BJ (cell line): Measurements from ENCODE around the gene UBL3. TPM values are rescaled to one million over a fixed set of nuclear protein-coding genes. Genes with fewer than 3 reads are reported as not detected.

Experiments used
- CTCF ChIA-PET: fragments of 350-600 bp; formaldehyde crosslinking; extraction: SDS; loops from one replicate; lab custom pipeline; 2021; ENCODE audit warnings: antibody characterized with exemption, inconsistent platforms; lab: Yijun Ruan, JAX
- POLR2A ChIA-PET: fragments of 300-600 bp; sonication (Branson Sonifier 250); formaldehyde crosslinking; extraction: SDS; loops from one replicate; lab custom pipeline; 2021; ENCODE audit warnings: antibody characterized with exemption; lab: Charles Lee
- DNase-seq: peaks from one replicate; pipeline ENCODE4 v3.0.0-alpha.2; 2011; ENCODE audit warnings: low read depth
- H3K27me3 ChIP-seq: 2 replicates; pipeline ENCODE4 v1.6.0; 2011; ENCODE audit warnings: low read length; ENCODE audit not compliant: control insufficient read depth, insufficient read depth
- H3K36me3 ChIP-seq: 2 replicates; pipeline ENCODE4 v1.5.1; 2011; ENCODE audit warnings: low read length; ENCODE audit not compliant: control insufficient read depth, insufficient read depth
- H3K4me3 ChIP-seq: 2 replicates; pipeline ENCODE4 v1.5.1; 2011; ENCODE audit warnings: low read depth, mild to moderate bottlenecking, control low read depth, low read length
- polyA minus RNA-seq: library from RNA; depleted of rRNA, polyadenylated mRNA; stranded (reverse); fragments of >200 nt; gene quantifications from 2 replicates; pipeline ENCODE4 v1.2.3, GENCODE V29; 2011; rRNA and poly(A)+ RNA removed
- polyA plus RNA-seq: library from polyadenylated mRNA; depleted of rRNA; stranded (reverse); fragments of >200 nt; gene quantifications from 2 replicates; pipeline ENCODE4 v1.2.3, GENCODE V29; 2011; rRNA removed
- TF ChIP-seq, protein P1 (sequence below): IDR thresholded peaks from 2 replicates; pipeline ENCODE4 v1.5.1; 2011; ENCODE audit warnings: low read depth, mild to moderate bottlenecking, control low read depth, inconsistent platforms, low read length, moderate library complexity; ENCODE audit not compliant: insufficient read depth

Gene UBL3, protein sequence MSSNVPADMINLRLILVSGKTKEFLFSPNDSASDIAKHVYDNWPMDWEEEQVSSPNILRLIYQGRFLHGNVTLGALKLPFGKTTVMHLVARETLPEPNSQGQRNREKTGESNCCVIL
- polyA plus RNA-seq (18.0 and 33.0 TPM in 2 replicates), polyA minus RNA-seq (12.4 and 16.7 TPM in 2 replicates)

DNA sequence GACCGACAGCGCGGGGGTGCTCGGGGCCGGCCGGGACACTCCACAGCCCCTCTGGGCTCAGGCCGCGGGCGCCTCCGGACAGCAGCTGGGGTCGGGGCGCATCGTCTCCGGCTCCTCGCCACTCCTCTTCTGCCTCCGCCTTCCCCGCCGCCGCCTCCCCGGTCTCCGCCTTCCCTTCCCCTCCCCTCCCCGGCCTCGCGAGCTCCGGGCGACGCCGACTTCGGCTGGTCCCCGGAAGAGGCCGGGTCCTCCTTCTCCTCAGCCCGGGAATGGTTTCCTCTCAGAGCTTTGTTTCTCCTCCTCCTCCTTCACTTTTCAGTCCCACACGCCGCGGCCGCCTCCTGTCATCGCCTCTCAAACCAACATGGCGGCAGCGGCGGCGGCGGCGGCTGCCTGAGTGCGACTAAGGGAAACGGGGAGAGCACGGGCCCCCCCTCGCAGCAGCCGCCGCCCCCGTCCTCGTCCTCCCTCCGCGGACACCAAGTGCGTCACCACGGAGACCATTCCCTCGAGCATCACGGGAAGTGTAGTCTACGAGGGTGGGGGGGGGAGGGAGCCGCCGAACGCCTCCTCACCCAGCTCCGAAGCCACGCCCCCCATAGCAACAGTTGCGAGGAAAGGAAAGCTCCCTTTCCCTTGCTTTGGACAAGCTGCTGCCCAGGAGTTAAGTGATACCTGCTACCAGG, at the start of gene UBL3:
TSS of gene UBL3 (minus strand) at position 405 of the 686 bp plus-strand sequence. CDS start 1,079 bp downstream, outside the sequence.
- ChIA-PET CTCF (interaction anchor here (0.6 to 7.3 kb wide), 8 partner anchors 12 to 1760 kb away, joined by 3 to 37 read pairs (median 3); no protein-coding TSS in a partner anchor), POLR2A (interaction anchor here (0.6 to 0.9 kb wide), 4 partner anchors 11 to 457 kb away, joined by 3 to 13 read pairs (median 4); partner anchors contain the start of gene KATNAL1)
- TF ChIP-seq, protein P1, sequence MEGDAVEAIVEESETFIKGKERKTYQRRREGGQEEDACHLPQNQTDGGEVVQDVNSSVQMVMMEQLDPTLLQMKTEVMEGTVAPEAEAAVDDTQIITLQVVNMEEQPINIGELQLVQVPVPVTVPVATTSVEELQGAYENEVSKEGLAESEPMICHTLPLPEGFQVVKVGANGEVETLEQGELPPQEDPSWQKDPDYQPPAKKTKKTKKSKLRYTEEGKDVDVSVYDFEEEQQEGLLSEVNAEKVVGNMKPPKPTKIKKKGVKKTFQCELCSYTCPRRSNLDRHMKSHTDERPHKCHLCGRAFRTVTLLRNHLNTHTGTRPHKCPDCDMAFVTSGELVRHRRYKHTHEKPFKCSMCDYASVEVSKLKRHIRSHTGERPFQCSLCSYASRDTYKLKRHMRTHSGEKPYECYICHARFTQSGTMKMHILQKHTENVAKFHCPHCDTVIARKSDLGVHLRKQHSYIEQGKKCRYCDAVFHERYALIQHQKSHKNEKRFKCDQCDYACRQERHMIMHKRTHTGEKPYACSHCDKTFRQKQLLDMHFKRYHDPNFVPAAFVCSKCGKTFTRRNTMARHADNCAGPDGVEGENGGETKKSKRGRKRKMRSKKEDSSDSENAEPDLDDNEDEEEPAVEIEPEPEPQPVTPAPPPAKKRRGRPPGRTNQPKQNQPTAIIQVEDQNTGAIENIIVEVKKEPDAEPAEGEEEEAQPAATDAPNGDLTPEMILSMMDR: no peak
- H3K27me3 ChIP-seq: no peaks in the 10 kb centered on the region
- peak within 1 kb of the TSS; percentile 75 for H3K4me3 ChIP-seq
- H3K36me3 ChIP-seq: no peaks in the 10 kb centered on the region
- DNase-seq: peak; percentile 71

- no peak for DNase-seq
These were observed 46.7 kb upstream of the UBL3 start for GRCh38 chr13:29897102-29897501.

DNA sequence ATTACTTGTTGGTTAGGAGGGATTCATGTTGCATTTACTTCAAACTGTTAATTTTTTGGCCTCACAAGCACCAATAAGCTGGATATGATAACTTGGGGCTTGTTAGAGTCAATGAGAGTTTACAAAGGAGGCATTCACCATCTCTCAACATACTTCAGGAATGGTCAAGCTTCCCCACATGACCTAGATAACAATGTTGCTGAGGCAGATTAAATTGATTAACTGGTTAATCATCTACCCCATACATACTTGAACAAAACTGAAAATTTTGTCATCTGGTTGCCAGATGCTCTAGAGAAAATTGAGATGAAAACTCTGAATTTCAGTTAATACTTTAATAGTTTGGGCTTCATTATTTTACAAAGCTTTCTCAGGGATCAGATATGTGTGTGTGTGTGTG, 43.0 kb upstream of the UBL3 start:
- TF ChIP-seq, protein P1: no peak
- no peaks in the 10 kb centered on the region for H3K36me3 ChIP-seq
- no peaks in the 10 kb centered on the region for H3K27me3 ChIP-seq
- ChIA-PET CTCF (no interaction called here), POLR2A (no interaction called here)
- H3K4me3 ChIP-seq: no peak overlapping the region
- DNase-seq: no peak

More at GRCh38 chr13:29897102-29897501, 46.7 kb upstream of the UBL3 start:
- TF ChIP-seq, protein P1: no peak
- no peak overlapping the region for H3K4me3 ChIP-seq
- no peaks in the 10 kb centered on the region for H3K27me3 ChIP-seq
- H3K36me3 ChIP-seq: no peaks in the 10 kb centered on the region
- POLR2A ChIA-PET: no interaction called here
- CTCF ChIA-PET: no interaction called here

- no peaks in the 10 kb centered on the region for H3K36me3 ChIP-seq
- no peak overlapping the region for H3K4me3 ChIP-seq
- CTCF ChIA-PET: interaction anchor here (0.5 to 1.3 kb wide), 5 partner anchors 8 to 99 kb away, joined by 3 to 5 read pairs (median 3); no protein-coding TSS in a partner anchor
- POLR2A ChIA-PET: no interaction called here
- TF ChIP-seq, protein P1: no peak
- H3K27me3 ChIP-seq: no peaks in the 10 kb centered on the region
- no peak for DNase-seq
These were observed 41.7 kb upstream of the UBL3 start for GRCh38 chr13:29892151-29892550.

- ChIA-PET CTCF (no interaction called here), POLR2A (no interaction called here)
- TF ChIP-seq, protein P1: no peak
- H3K4me3 ChIP-seq: no peak overlapping the region
- no peak for DNase-seq
- no peaks in the 10 kb centered on the region for H3K27me3 ChIP-seq
- H3K36me3 ChIP-seq: no peaks in the 10 kb centered on the region
These were observed 38.7 kb upstream of the UBL3 start for GRCh38 chr13:29889111-29889510.
